GM18520 (cell line): ENCODE measurements around the gene SCAP.

ENCODE experiments used
- ATAC-seq: cut with Tn5 transposase; IDR thresholded peaks from one replicate; pipeline ENCODE4 v1.9.1; 2021; ENCODE audit not compliant: unreplicated experiment

Gene SCAP

GRCh38 chr3:47367631-47368030 is 108.1 kb downstream of the SCAP start:
- ATAC-seq, result no peak

DNA sequence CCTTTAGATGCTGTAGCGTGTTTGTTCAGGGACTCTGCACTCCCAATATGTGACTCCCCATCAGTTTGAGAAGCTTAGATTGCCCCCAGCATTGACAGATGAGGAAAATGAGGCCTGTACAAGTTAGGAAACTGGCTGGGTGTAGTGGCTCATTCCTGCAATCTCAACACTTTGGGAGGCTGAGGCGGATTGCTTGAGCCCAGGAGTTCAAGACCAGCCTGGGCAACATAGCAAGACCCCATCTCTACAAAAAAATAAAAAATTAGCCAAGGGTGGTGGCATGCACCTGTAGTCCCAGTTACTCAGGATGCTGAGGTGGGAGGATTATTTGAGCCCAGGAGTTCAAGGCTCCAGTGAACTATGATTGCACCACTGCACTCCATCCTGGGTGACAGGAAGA is 108.9 kb downstream of the SCAP start:
- no peak for ATAC-seq

DNA sequence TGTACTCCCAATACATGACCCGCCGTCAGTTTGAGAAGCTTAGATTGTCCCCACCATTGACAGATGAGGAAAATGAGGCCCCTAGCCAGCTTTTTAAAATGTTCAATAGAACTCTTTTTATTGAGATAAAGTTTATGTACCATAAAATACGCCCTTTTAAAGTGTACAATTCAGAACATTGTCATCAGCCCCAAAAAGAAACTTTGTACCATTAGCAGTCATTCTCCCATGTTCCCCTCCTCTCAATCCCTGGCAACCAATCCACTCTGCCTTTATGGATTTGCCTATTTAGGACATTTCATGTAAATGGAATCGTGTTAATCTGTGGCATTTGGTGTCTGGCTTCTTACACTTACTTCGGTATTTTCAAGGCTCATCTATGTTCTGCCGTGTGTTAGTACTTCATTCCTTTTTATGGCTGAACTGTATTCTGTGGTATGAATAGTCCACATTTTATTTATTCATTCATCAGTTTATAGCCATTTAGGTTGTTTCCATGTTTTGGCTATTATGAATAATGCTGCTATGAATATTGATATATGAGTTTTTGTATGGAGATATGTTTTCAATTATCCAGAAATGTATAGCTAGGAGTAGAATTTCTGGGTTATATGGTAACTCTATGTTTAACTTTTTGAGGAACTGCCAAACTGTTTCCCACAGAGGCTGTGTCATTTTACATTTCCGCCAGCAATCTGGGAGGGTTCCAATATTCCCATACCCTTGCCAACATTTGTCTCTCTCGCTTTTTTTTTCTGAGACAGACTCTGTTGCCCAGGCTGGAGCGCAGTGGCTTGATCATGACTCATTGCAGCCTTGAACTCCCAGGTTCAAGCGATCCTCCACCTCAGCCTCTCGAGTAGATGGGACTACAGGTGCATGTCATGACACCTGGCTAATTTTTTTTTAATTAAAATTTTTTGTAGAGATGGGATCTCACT is 110.3 kb downstream of the SCAP start:
- ATAC-seq, result no peak
